Stimulated activated CD8-positive, alpha-beta memory T cell treated with anti-CD3 and anti-CD28 coated beads, Interleukin-7, amount 100 ng/mL, for 48 hours (primary cell): ENCODE measurements around the gene CA12.
"Not testable (repeated sequence)": the region's sequence is repeated elsewhere in the genome, so short reads cannot be mapped to it uniquely, and the experiment has no call there.

Experiments
- DNase-seq, 2 donors: peaks; one replicate each; pipeline ENCODE4 v3.0.0-alpha.2; 2020; ENCODE audit warnings: low read depth in 1 of 2; ENCODE audit errors: extremely low read depth in 1 of 2

Gene CA12

GRCh38 chr15:63360170-63360569 is 21.5 kb downstream of the CA12 start:
- DNase-seq: no peak

- no peak for DNase-seq
These were observed 23.2 kb downstream of the CA12 start for GRCh38 chr15:63358241-63359029.

GRCh38 chr15:63357731-63358130 is 23.9 kb downstream of the CA12 start:
- no peak for DNase-seq

GRCh38 chr15:63357061-63357460 is 24.6 kb downstream of the CA12 start:
- no peak for DNase-seq

DNA sequence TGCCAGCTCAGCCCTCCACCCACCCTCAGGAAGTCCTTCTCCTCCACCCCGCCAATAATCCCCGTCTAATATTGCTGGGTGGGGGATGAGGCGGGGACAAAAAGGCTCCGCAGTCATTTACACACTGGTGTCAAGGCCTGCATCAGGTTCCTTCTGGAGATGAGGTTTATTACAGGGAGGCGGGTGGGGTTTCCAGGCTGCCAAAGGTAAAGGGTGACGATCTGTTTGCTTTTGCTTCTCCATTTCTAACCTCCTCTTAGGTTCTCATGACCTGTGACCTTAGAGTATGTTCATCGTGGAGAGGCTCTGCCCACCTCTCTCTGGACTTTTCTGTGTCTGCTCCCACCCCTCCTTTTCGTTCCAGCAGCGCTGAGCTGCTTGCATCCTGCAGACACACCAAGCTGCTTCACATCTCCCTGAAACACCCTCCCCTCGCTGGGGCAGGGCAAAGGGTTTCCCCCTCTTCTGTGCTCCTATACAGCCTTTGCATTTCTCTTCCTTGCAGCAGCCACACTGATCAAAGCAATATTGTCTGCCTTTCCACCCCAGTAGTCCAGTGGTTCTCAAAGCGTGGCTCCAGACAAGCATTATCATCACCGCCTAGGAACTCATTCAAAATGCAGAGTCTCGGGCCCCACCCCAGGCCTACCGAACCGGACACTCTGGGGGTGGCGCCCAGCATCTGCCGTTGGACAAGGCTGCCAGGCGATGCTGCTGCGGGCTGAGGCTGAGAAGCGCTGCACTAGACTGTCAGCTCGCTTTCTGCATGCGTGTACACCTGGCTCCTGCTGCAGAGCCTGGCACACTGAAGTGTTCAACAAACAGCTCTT is 26.6 kb downstream of the CA12 start:
- no peak for DNase-seq

GRCh38 chr15:63353887-63354286 is 27.8 kb downstream of the CA12 start:
- DNase-seq: no peak

GRCh38 chr15:63353261-63353660 is 28.4 kb downstream of the CA12 start:
- no peak for DNase-seq

GRCh38 chr15:63352808-63353207 is 28.8 kb downstream of the CA12 start:
- DNase-seq: no peak

DNA sequence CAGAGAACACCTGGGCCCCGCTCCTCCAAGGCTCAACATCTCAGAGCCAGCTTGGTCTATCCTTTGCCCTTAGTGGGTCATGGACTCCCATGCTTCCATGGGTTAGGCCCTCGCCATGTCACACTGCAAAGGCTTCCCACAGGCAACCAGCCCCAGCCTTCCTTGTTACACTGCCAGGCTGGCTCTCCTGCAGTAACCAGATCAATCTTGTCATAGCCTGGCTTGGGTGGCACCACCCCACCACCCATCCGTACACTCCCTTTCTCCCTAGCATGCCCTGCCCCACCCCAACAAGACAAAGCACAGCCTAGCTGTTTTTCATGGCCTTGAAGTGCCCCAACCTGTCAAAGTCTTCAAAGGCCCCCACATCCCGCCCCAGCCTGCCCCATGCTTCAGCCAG is 30.5 kb downstream of the CA12 start:
- DNase-seq: no peak

- no peak for DNase-seq
These were observed 31.4 kb downstream of the CA12 start for GRCh38 chr15:63350178-63350621.

DNA sequence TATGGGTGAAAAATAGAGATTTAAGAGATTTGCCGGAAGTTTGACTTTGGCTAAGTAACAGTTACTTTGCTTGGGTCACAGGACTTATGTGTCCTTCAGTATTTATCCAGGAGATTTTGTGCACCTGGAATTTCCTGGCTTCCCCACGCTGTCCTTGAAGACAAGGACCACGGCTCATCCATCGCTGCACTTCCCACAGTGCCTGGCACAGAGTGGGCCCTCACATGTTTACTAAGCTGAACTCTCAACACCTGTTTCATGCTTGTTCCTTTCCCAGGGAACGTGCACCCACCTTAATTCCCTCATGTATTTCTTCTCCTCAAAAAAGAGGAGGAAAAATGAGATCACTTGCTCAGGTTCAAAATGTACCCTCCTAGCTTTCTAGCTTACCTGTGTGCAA is 32.0 kb downstream of the CA12 start:
- no peak for DNase-seq

DNA sequence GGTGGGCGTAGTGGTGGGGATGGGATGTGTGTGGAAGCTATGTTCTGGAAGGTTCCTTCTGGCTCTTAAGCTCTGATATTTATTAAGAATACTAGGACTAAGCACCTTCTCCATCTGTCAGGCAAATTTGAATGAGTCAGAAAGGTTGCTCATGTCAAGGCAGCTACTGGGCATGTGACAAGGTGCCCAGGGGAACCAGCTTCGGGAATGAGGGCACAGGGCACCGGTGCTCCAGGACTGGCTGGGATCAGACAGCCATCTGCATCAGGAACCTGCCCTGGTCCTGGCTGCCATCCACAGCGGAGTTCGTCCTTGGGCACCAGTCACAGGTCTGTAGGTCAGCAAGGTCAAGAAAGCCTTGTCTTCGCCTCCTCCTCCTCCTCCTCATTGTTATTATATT is 32.5 kb downstream of the CA12 start:
- DNase-seq: no peak

GRCh38 chr15:63348392-63348791 is 33.3 kb downstream of the CA12 start:
- DNase-seq: no peak

GRCh38 chr15:63347074-63347857 is 34.4 kb downstream of the CA12 start:
- no peak for DNase-seq

DNA sequence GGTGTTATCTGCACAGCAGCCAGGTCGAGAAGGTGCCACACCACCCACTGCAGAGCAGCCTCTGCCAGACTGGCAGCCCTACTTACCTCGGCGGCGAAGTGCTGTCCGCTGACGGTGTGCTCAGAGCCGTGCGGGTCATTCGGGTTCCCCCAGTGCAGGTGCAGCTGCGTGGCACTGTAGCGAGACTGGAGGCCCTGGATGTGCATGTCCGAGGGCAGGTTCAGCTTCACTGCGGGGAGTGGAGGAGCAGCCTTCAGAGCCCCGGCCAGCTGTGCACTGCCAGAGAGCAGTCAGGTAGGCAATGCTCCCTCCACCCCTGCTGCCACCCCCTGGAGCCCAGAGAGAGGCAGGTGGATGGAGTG is 36.3 kb downstream of the CA12 start:
- DNase-seq: no peak

DNA sequence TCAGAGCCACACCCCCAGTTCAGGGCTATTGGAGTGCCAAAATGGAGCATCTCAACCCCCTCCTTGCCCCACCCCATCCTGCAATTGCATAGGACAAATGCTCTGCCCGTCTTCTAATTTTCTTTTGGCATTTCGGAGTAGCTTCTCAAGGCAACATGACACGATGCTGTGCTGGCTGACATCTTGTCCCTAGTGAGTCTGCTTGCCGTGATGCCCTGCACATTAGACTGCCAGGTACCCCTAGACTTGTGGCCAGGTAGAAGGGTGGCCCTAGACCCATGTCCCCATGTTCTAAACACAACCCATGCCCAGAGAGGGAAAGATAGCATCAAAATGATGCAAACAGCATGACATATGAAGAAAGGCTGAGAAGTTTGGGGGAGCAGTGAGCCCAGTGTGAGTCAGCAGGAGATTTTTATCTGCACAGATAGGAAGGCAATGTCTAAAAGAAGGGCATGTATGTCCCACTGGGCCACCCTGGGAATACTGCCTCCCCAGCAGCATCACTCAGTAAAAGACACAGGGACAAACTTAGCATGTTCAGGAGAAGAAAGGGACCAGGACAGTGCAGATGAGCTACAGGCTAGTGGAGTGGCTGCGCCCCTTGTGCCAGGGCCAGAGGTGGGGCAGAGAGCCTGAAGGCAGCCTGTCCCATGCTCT is 36.8 kb downstream of the CA12 start:
- DNase-seq: no peak

GRCh38 chr15:63342996-63343562 is 38.6 kb downstream of the CA12 start:
- not testable (repeated sequence) for DNase-seq

- no peak for DNase-seq
These were observed 39.7 kb downstream of the CA12 start for GRCh38 chr15:63341898-63342297.

GRCh38 chr15:63340878-63341277 is 40.8 kb downstream of the CA12 start:
- DNase-seq: no peak

DNA sequence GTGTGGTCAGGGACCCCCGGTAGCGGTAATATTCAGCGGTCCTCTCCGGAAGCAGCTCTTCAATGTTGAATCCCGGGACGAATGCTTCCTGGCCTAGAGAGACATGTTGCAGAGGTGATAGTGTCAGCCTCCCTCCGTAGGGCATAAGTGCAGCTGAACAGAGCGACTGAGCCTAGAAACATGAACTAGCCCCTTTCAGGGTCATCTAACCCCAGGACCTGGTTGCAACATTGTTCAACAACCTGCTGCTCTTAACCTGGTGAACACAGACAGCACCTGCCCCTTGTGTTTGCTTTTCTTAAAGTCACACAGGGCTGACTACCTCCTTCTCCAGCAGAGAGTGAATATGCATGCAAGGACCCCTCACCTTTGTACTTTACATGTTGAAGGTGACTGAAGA is 41.3 kb downstream of the CA12 start:
- DNase-seq: no peak

- DNase-seq: no peak
These were observed 41.8 kb downstream of the CA12 start for GRCh38 chr15:63339836-63340235.
